ENCODE measurements around the gene RAB11FIP3. TPM values are rescaled to one million over a fixed set of nuclear protein-coding genes. Genes with fewer than 3 reads are reported as not detected.

RAB11FIP3 gene
- total RNA-seq, 2 experiments from 2014 or later = 29.0 to 51.2 TPM

DNA sequence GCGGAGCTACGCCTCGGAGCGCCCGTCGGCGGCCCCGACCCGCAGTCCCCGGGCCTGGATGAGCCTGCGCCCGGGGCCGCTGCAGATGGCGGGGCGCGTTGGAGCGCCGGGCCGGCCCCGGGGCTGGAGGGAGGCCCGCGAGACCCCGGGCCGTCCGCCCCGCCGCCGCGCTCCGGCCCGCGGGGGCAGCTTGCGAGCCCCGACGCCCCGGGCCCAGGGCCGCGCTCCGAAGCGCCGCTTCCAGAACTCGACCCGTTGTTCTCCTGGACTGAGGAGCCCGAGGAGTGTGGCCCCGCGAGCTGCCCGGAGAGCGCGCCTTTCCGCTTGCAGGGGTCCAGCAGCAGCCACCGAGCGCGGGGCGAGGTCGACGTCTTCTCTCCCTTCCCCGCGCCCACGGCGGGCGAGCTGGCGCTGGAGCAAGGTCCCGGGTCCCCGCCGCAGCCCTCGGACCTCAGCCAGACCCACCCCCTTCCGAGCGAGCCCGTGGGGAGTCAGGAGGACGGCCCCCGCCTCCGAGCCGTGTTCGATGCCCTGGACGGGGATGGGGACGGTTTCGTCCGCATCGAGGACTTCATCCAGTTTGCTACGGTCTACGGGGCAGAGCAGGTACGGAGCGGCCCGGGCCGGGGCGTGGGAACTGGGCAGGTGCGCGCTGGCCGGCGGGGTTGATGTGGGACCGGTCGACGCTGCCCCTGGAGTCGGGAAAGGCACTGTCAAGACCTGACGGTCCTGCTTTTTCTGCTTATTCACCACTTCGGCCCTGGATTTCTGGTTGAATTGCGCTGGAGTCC lies 861 bp downstream of the RAB11FIP3 start:
- DNase-seq (ENCODE audit: low spot score) = peak; percentile 19
- Histone ChIP-seq H2AFZ (ENCODE audit: low read length) (no peak overlapping the region), H3K9me3 (ENCODE audit: low read length) (no peaks in the 10 kb centered on the region), H4K20me1 (ENCODE audit: insufficient read depth, low read length) (peaks cover 12% of the 10 kb centered on the region), H3K9me2 (ENCODE audit: insufficient read depth, low read length) (no peaks in the 10 kb centered on the region), H3K4me2 (ENCODE audit: low read length) (peak overlapping the region; percentile 87), H3K4me1 (ENCODE audit: insufficient read depth, low read length, poor library complexity, severe bottlenecking) (peaks cover 22% of the 10 kb centered on the region), H3K36me3 (ENCODE audit: insufficient read depth, low read length) (peaks cover 3% of the 10 kb centered on the region; the same call in 1 of the 2 replicates), H3K4me3 (ENCODE audit: low read depth, low read length, poor library complexity, severe bottlenecking) (peak overlapping the region; percentile 90), H3K79me2 (ENCODE audit: insufficient read depth, low read depth, low read length) (peaks cover 14% of the 10 kb centered on the region; the same call in 1 of the 2 replicates), H3K27ac (ENCODE audit: low read depth, low read length, poor library complexity, severe bottlenecking) (no peak overlapping the region)
- CTCF ChIA-PET (ENCODE audit: unreplicated experiment) = no interaction called here
- POLR2A ChIA-PET = no interaction called here
- intact Hi-C loops (cut with micrococcal nuclease; ENCODE audit: unreplicated experiment) = no loop called here
- no peak for TF ChIP-seq EZH2phosphoT487 (IDR thresholded peaks at IDR 0.05; ENCODE audit: borderline replicate concordance, low read depth, low read length)
- TF ChIP-seq, protein P1, sequence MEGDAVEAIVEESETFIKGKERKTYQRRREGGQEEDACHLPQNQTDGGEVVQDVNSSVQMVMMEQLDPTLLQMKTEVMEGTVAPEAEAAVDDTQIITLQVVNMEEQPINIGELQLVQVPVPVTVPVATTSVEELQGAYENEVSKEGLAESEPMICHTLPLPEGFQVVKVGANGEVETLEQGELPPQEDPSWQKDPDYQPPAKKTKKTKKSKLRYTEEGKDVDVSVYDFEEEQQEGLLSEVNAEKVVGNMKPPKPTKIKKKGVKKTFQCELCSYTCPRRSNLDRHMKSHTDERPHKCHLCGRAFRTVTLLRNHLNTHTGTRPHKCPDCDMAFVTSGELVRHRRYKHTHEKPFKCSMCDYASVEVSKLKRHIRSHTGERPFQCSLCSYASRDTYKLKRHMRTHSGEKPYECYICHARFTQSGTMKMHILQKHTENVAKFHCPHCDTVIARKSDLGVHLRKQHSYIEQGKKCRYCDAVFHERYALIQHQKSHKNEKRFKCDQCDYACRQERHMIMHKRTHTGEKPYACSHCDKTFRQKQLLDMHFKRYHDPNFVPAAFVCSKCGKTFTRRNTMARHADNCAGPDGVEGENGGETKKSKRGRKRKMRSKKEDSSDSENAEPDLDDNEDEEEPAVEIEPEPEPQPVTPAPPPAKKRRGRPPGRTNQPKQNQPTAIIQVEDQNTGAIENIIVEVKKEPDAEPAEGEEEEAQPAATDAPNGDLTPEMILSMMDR (conservative IDR thresholded peaks at IDR 0.05; ENCODE audit: low read length) = no peak
- BruUV-seq (replicated peaks) = no TSS peak

DNA sequence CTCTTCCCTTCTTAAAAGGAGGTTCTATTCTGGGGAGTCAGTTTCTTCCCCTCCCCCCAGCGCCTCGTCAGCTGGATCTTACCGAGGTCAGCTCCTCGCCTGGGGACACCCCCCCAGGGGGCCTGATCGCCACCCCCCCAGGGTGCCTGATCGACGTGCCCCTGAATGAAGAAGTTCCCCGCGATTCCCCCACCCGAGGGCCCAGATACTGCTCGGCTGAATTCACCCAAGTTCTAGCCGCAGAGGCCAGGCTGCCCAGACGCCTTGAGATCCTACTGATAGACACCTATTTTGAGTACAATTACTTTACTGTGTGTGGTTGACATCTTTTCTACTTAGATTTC lies 1.4 kb downstream of the RAB11FIP3 start:
- H2AFZ ChIP-seq (ENCODE audit: low read length) = no peak overlapping the region
- peaks cover 22% of the 10 kb centered on the region for H3K4me1 ChIP-seq (ENCODE audit: insufficient read depth, low read length, poor library complexity, severe bottlenecking)
- no peaks in the 10 kb centered on the region for H3K9me3 ChIP-seq (ENCODE audit: low read length)
- H3K4me3 ChIP-seq (ENCODE audit: low read depth, low read length, poor library complexity, severe bottlenecking) = peak overlapping the region; percentile 90
- TF ChIP-seq, protein P1 (conservative IDR thresholded peaks at IDR 0.05; ENCODE audit: low read length) = no peak
- no peak for TF ChIP-seq EZH2phosphoT487 (IDR thresholded peaks at IDR 0.05; ENCODE audit: borderline replicate concordance, low read depth, low read length)
- H3K79me2 ChIP-seq (ENCODE audit: insufficient read depth, low read depth, low read length) = peaks cover 14% of the 10 kb centered on the region; the same call in 1 of the 2 replicates
- BruUV-seq (replicated peaks) = no TSS peak
- ChIA-PET POLR2A (no interaction called here), CTCF (ENCODE audit: unreplicated experiment) (no interaction called here)
- H3K27ac ChIP-seq (ENCODE audit: low read depth, low read length, poor library complexity, severe bottlenecking) = no peak overlapping the region
- no peaks in the 10 kb centered on the region for H3K9me2 ChIP-seq (ENCODE audit: insufficient read depth, low read length)
- DNase-seq (ENCODE audit: low spot score) = peak; percentile 17
- H3K4me2 ChIP-seq (ENCODE audit: low read length) = peak overlapping the region; percentile 87
- peaks cover 12% of the 10 kb centered on the region for H4K20me1 ChIP-seq (ENCODE audit: insufficient read depth, low read length)
- intact Hi-C loops (cut with micrococcal nuclease; ENCODE audit: unreplicated experiment) = no loop called here
- H3K36me3 ChIP-seq (ENCODE audit: insufficient read depth, low read length) = peaks cover 3% of the 10 kb centered on the region; the same call in 1 of the 2 replicates

DNA sequence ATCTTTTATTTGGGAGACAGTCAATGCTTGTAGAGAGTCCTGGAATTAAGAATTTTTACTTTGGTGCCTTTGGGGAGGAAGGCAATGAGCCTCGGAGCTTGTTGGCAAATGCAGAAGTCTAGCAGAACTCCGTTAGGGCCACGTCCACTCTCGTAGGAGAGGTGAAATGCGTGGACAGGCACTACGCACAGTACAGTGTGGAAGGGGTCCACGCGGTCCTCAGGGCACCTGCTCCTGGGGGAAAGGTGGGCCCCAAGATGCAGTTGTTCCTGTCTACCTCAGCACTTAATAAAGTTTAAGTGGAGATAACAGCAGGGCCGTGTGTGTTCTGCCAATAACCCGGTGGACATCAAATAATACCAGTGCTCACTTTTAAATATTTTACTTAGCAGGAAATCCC lies 1.8 kb downstream of the RAB11FIP3 start:
- H3K9me2 ChIP-seq (ENCODE audit: insufficient read depth, low read length) = no peaks in the 10 kb centered on the region
- no peak overlapping the region for H3K27ac ChIP-seq (ENCODE audit: low read depth, low read length, poor library complexity, severe bottlenecking)
- H3K4me3 ChIP-seq (ENCODE audit: low read depth, low read length, poor library complexity, severe bottlenecking) = peak overlapping the region; percentile 90
- peaks cover 12% of the 10 kb centered on the region for H4K20me1 ChIP-seq (ENCODE audit: insufficient read depth, low read length)
- ChIA-PET POLR2A (no interaction called here), CTCF (ENCODE audit: unreplicated experiment) (no interaction called here)
- H3K4me2 ChIP-seq (ENCODE audit: low read length) = peak overlapping the region; percentile 87
- TSS peak; percentile 62 for BruUV-seq (replicated peaks)
- H3K9me3 ChIP-seq (ENCODE audit: low read length) = no peaks in the 10 kb centered on the region
- no peak overlapping the region for H2AFZ ChIP-seq (ENCODE audit: low read length)
- peaks cover 22% of the 10 kb centered on the region for H3K4me1 ChIP-seq (ENCODE audit: insufficient read depth, low read length, poor library complexity, severe bottlenecking)
- peaks cover 14% of the 10 kb centered on the region; the same call in 1 of the 2 replicates for H3K79me2 ChIP-seq (ENCODE audit: insufficient read depth, low read depth, low read length)
- intact Hi-C loops (cut with micrococcal nuclease; ENCODE audit: unreplicated experiment) = no loop called here
- no peak for DNase-seq (ENCODE audit: low spot score)
- TF ChIP-seq, protein P1 (conservative IDR thresholded peaks at IDR 0.05; ENCODE audit: low read length) = no peak
- peaks cover 3% of the 10 kb centered on the region; the same call in 1 of the 2 replicates for H3K36me3 ChIP-seq (ENCODE audit: insufficient read depth, low read length)

Measured in OCI-LY7 (cell line).